Esophagus (tissue), 2 donors: Measurements from ENCODE around the gene NGF. TPM values are rescaled to one million over a fixed set of nuclear protein-coding genes. Genes with fewer than 3 reads are reported as not detected.
"Not testable (repeated sequence)": the region's sequence is repeated elsewhere in the genome, so short reads cannot be mapped to it uniquely, and the experiment has no call there.

ENCODE experiments used
- H3K27ac ChIP-seq, 2 donors: one replicate each; pipeline ENCODE4 v1.5.1; 2013; ENCODE audit warnings: low read depth in 2 of 2, mild to moderate bottlenecking in 2 of 2, inconsistent platforms in 1 of 2, low read length in 1 of 2, moderate library complexity in 1 of 2
- H3K27me3 ChIP-seq, 2 donors: one replicate each; pipeline ENCODE4 v1.6.1; 2013; ENCODE audit warnings: low read length in 2 of 2, control low read depth in 1 of 2, mild to moderate bottlenecking in 1 of 2; ENCODE audit not compliant: insufficient read depth in 2 of 2, control insufficient read depth in 1 of 2
- H3K36me3 ChIP-seq, 2 donors: one replicate each; pipeline ENCODE4 v1.6.1; 2013; ENCODE audit warnings: low read length in 1 of 2; ENCODE audit not compliant: control insufficient read depth in 2 of 2, insufficient read depth in 2 of 2
- H3K4me1 ChIP-seq, 2 donors: one replicate each; pipeline ENCODE4 v1.6.1; 2013; ENCODE audit warnings: low read length in 1 of 2; ENCODE audit not compliant: control insufficient read depth in 2 of 2, insufficient read depth in 2 of 2
- H3K4me3 ChIP-seq, 2 donors: one replicate each; pipeline ENCODE4 v1.5.1; 2013; ENCODE audit warnings: low read length in 2 of 2, mild to moderate bottlenecking in 2 of 2, low read depth in 1 of 2, moderate library complexity in 1 of 2
- H3K9me3 ChIP-seq, 2 donors: one replicate each; pipeline ENCODE4 v1.6.1; 2013; ENCODE audit warnings: mild to moderate bottlenecking in 2 of 2, low read depth in 1 of 2, low read length in 1 of 2, moderate library complexity in 1 of 2; ENCODE audit not compliant: control insufficient read depth in 2 of 2, insufficient read depth in 1 of 2
- WGBS, 2 donors: extraction: QIAGEN DNeasy Blood & Tissue Kit; methylation state at CpG; one replicate each; pipeline ENCODE4 v1.1.7; 2013; 5-methylcytosine and 5-hydroxymethylcytosine counted together
- polyA plus RNA-seq, 2 donors: library from polyadenylated mRNA; stranded (reverse); fragments of 200-250 nt; gene quantifications; one replicate each; pipeline ENCODE4 v1.2.3, GENCODE V29; 2013
- donor health status: healthy with polysubstance abuse.
- donor health status: Bipolar disorder and iron deficiency.

Gene NGF
- polyA plus RNA-seq, 2 donors, result 0.35 to 0.39 TPM

DNA sequence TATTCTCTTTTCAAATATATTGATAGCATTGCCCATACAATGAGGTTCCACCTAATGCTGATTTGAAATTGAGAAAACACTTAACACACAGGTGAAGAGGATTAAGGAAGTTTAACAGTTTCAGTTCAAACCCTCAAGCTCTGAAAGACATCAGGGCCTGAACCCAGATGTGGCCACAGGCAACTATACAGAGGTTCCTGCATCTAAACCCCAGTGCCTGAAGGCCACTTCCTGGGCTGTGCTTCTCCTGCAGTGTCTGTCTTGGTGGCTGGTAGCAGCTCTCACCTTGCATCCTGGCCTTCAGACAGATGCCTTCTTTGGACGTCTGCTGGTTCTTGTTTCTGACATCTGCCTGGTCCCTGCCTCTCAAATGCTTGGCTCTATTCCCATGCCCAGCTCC lies 25.1 kb upstream of the NGF start:
- Histone ChIP-seq H3K4me3 (no peak overlapping the region), H3K9me3 (no peaks in the 10 kb centered on the region), H3K27me3 (no peaks in the 10 kb centered on the region), H3K36me3 (no peaks in the 10 kb centered on the region), H3K4me1 (no peaks in the 10 kb centered on the region), H3K27ac (no peak overlapping the region)
- 64 to 77% methylated on average over 1 of the region's 1 CpG for WGBS, 2 donors

DNA sequence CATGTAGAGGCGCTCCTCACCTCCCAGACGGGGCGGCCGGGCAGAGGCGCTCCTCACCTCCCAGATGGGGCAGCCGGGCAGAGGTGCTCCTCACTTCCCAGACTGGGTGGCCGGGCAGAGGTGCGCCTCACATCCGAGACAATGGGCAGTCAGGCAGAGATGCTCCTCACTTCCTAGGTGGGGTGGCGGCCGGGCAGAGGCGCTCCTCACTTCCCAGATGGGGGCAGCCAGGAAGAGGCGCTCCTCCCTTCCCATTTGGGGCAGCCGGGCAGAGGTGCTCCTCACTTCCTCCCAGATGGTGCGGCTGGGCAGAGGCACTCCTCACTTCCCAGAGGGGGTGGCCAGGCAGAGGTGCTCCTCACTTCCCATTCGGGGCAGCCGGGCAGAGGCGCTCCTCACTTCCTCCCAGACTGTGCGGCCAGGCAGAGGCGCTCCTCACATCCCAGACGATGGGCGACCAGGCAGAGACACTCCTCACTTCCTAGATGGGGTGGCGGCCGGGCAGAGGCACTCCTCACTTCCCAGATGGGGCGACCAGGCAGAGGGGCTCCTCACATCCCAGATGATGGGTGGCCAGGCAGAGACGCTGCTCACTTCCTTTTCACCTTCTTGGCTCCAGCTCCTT lies 22.6 kb upstream of the NGF start:
- H3K9me3 ChIP-seq, H3K27me3 ChIP-seq, H3K4me1 ChIP-seq, H3K36me3 ChIP-seq, H3K4me3 ChIP-seq, H3K27ac ChIP-seq: not testable (repeated sequence)
- 95 to 96% methylated on average over 20 to 26 of the region's 26 CpGs for WGBS, 2 donors

DNA sequence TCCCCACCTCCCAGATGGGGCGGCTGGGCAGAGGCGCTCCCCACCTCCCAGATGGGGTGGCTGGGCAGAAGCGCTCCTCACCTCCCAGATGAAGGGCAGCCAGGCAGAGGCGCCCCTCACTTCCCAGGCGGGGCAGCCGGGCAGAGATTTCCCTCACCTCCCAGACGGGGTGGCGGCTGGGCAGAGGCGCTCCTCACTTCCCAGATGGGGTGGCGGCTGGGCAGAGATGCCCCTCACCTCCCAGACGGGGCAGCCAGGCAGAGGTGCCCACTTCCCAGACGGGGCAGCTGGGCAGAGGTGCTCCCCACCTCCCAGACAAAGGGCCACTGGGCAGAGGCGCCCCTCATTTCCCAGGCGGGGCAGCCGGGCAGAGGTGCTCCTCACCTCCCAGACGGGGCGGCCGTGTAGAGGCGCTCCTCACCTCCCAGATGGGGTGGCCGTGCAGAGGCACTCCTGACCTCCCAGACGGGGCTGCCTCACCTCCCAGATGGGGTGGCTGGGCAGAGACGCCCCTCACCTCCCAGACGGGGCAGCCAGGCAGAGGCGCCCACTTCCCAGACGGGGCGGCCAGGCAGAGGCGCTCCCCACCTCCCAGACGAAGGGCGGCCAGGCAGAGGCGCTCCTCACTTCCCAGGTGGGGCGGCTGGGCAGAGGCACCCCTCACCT lies 21.9 kb upstream of the NGF start:
- 93 to 94% methylated on average over 31 of the region's 31 CpGs for WGBS, 2 donors
- H3K27me3 ChIP-seq, H3K4me3 ChIP-seq, H3K36me3 ChIP-seq, H3K9me3 ChIP-seq, H3K4me1 ChIP-seq, H3K27ac ChIP-seq: not testable (repeated sequence)

DNA sequence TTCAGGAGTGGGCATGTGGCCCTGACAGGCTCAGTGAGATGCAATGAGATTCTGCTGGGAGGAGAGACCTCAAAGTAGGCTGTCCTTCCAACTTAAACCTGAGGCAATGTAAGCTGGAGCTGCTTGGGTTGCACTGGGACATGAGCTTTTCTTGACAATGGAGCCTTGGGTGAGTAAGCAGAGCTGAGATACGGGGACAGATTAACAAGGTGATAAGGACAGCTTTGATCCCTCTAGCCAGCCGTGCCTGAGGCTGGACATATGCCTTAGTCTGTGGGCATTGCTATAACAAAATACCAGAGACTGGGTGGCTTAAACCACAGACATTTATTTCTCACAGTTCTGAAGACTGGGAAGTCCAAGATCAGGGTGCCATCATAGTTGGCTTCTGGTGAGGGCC lies 18.3 kb upstream of the NGF start:
- H3K4me1 ChIP-seq, result no peaks in the 10 kb centered on the region
- WGBS, 2 donors, result 68 to 81% methylated on average over 2 of the region's 2 CpGs
- no peaks in the 10 kb centered on the region for H3K36me3 ChIP-seq
- no peaks in the 10 kb centered on the region for H3K9me3 ChIP-seq
- no peaks in the 10 kb centered on the region for H3K27me3 ChIP-seq
- H3K4me3 ChIP-seq, result no peak overlapping the region
- no peak overlapping the region for H3K27ac ChIP-seq

DNA sequence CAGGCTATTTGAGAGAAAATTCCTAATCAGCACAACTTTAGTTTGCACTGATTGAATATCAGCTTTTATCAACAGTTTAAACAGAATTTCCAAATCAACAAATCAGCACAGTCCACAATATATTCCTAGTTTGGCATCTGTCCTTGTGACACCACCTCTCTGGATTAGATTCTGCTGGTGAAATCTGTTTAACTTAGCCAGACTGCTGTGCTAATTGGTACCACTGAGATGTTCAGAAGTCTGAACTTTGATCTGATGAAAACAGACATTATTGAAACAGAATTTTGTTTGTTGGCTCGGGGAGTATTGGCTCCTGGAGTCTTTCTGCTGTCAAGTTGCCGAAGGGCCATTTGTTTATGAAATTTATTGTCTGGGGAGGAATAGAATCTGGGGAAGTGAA lies 17.0 kb upstream of the NGF start:
- Histone ChIP-seq H3K27ac (no peak overlapping the region), H3K36me3 (no peaks in the 10 kb centered on the region), H3K27me3 (no peaks in the 10 kb centered on the region), H3K4me3 (no peak overlapping the region), H3K4me1 (no peaks in the 10 kb centered on the region), H3K9me3 (no peaks in the 10 kb centered on the region)
- 64% methylated on average over 2 of the region's 2 CpGs for WGBS, 2 donors

DNA sequence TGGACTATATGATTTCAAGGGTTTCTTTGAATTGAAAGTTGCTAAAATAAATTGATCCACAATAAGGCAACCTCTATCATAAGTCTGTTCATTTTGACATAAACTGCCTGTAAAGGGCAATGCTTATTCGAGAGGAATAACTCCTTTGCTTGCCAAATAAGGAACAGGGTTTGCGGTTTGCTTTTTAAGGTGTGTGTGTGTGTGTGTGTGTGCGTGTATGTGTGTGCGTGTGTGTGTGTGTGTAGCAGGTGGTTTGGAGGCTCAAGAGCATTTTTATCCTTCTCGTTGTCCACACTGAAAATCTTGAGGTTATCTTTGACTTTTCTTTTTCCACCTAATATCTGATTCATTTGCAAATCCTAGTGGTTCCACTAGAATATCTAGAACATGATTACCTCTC lies 13.1 kb upstream of the NGF start:
- H3K9me3 ChIP-seq, result no peaks in the 10 kb centered on the region
- no peaks in the 10 kb centered on the region for H3K36me3 ChIP-seq
- H3K4me1 ChIP-seq, result no peaks in the 10 kb centered on the region
- 66 to 76% methylated on average over 5 of the region's 5 CpGs for WGBS, 2 donors
- H3K4me3 ChIP-seq, result no peak overlapping the region
- H3K27me3 ChIP-seq, result no peaks in the 10 kb centered on the region
- no peak overlapping the region for H3K27ac ChIP-seq

DNA sequence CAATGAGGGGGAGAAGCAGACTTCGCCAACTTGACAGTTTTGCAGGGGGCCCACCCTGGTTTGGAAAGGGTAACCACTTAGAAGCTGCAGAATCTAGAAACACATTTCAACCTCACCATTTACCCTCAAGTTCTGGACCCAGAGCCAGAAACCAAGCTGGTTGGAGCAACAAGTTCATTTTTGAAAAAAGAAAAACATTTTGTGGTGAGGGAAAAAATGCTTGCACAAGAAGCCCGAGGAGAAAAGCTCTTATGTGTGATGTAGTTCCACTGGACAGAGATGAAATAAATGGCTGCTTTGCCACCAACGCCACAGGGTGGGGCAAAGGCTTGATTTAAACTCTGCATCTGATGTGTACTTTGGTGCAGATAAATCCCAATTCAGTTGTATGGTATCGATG lies 10.6 kb upstream of the NGF start:
- H3K27ac ChIP-seq, result no peak overlapping the region
- no peaks in the 10 kb centered on the region for H3K4me1 ChIP-seq
- no peaks in the 10 kb centered on the region for H3K36me3 ChIP-seq
- H3K4me3 ChIP-seq, result no peak overlapping the region
- WGBS, 2 donors, result 73 to 84% methylated on average over 4 of the region's 4 CpGs
- no peaks in the 10 kb centered on the region for H3K27me3 ChIP-seq
- H3K9me3 ChIP-seq, result no peaks in the 10 kb centered on the region

DNA sequence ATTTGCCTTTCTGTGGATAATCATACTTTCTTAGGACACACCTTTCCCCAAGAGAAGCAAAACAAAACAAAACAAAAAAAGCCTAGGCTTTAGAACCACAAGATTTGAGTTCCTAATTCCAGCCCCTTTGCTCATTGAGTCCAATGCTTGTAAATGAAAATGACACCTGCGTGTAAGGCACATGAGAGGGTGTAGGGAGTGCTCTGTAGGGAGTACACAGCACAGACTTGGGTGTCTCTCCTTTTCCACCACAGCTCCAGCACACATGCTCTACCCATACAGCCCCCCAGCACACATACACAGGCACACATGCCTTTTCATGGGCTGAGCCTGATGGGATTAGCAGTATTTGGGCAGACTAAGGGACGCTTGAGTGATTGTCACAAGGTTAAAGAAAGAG lies 9.2 kb upstream of the NGF start:
- Histone ChIP-seq H3K9me3 (no peaks in the 10 kb centered on the region), H3K4me1 (no peaks in the 10 kb centered on the region), H3K4me3 (no peak overlapping the region), H3K27me3 (no peaks in the 10 kb centered on the region), H3K36me3 (no peaks in the 10 kb centered on the region), H3K27ac (no peak overlapping the region)
- 75 to 77% methylated on average over 2 of the region's 2 CpGs for WGBS, 2 donors

DNA sequence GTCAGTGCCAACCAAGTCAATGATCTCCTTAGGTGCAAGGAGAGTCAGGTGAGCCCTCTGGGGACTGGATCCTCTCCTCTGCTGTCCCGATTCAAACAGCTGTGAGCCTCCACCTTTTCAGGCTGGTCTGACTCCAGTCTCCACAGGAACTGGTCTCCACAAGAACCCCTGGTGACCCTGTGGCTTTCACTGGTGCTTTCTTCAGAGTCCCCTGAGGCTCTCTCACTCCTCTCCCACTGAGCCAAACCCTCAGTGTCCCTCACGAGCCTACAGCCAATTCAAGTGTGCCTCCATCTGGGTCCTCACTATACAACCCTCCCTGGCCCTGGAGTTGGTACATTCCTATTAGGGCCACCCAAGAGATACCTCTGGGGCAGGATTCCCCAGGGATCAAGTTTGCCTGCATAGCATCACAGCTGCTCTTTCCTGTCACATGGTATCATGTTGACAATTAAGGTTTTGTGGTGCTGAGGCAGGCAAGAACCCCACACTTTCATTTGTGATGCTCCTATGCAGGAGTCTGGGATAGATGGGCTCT lies 5.2 kb upstream of the NGF start:
- peaks cover 0 to 5% of the 10 kb centered on the region in 2 donors for H3K27me3 ChIP-seq
- WGBS, 2 donors, result 56 to 76% methylated on average over 2 of the region's 2 CpGs
- H3K9me3 ChIP-seq, result no peaks in the 10 kb centered on the region
- H3K27ac ChIP-seq, result no peak overlapping the region
- H3K36me3 ChIP-seq, result no peaks in the 10 kb centered on the region
- H3K4me3 ChIP-seq, result no peak overlapping the region
- H3K4me1 ChIP-seq, result no peaks in the 10 kb centered on the region

DNA sequence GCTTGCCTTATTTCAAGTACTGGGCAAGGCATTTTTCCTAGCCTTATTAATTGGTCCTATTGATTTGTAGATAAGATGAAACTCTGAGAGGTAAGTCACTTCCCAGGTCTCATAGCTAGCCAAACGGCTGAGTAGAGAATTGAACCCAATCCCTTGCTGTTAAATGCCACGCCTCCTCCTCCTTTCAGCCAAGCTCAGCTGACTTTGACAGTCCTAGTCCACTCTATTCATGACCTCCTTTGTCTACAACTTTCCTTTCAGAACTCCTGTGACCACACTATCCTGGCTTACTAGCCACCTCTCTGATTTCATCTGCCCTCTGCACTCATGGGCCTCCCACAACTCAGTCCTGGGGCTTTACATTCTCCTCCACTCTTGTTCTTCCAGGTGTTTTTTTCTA lies 3.9 kb upstream of the NGF start:
- no peaks in the 10 kb centered on the region for H3K36me3 ChIP-seq
- no peaks in the 10 kb centered on the region for H3K9me3 ChIP-seq
- no peak overlapping the region for H3K27ac ChIP-seq
- WGBS, 2 donors, result 79 to 85% methylated on average over 2 of the region's 2 CpGs
- H3K4me1 ChIP-seq, result peaks cover 0 to 7% of the 10 kb centered on the region in 2 donors
- H3K4me3 ChIP-seq, result no peak overlapping the region
- H3K27me3 ChIP-seq, result peaks cover 0 to 9% of the 10 kb centered on the region in 2 donors
